Raji (cell line): Measurements from ENCODE around the gene RBMS3.

ENCODE experiments used
- POLR2A ChIP-seq: IDR thresholded peaks from 2 replicates; pipeline ENCODE4 v1.6.1; 2011; ENCODE audit warnings: low read depth, low read length, control low read depth; ENCODE audit not compliant: insufficient read depth

RBMS3 gene

GRCh38 chr3:29319262-29319661, 38.4 kb downstream of the RBMS3 start:
- no peak for TF ChIP-seq POLR2A

- TF ChIP-seq POLR2A: no peak
Measured at GRCh38 chr3:29319798-29320197, 38.9 kb downstream of the RBMS3 start.

- TF ChIP-seq POLR2A: no peak
Measured at GRCh38 chr3:29322586-29322985, 41.7 kb downstream of the RBMS3 start.

- TF ChIP-seq POLR2A: no peak
Measured at GRCh38 chr3:29324180-29324651, 43.3 kb downstream of the RBMS3 start.

GRCh38 chr3:29329986-29330890, 49.4 kb downstream of the RBMS3 start:
- TF ChIP-seq POLR2A: no peak

- no peak for TF ChIP-seq POLR2A
Measured at GRCh38 chr3:29331035-29331434, 50.2 kb downstream of the RBMS3 start.

GRCh38 chr3:29331456-29332194, 50.8 kb downstream of the RBMS3 start:
- no peak for TF ChIP-seq POLR2A

- no peak for TF ChIP-seq POLR2A
Measured at GRCh38 chr3:29332195-29332637, 51.3 kb downstream of the RBMS3 start.

- no peak for TF ChIP-seq POLR2A
Measured at GRCh38 chr3:29333576-29333975, 52.7 kb downstream of the RBMS3 start.

GRCh38 chr3:29334706-29335105, 53.8 kb downstream of the RBMS3 start:
- no peak for TF ChIP-seq POLR2A

- TF ChIP-seq POLR2A: no peak
Measured at GRCh38 chr3:29335438-29335837, 54.6 kb downstream of the RBMS3 start.

GRCh38 chr3:29335943-29336342, 55.1 kb downstream of the RBMS3 start:
- no peak for TF ChIP-seq POLR2A

GRCh38 chr3:29337565-29337964, 56.7 kb downstream of the RBMS3 start:
- TF ChIP-seq POLR2A: no peak

GRCh38 chr3:29338377-29338776, 57.5 kb downstream of the RBMS3 start:
- TF ChIP-seq POLR2A: no peak

- TF ChIP-seq POLR2A: no peak
Measured at GRCh38 chr3:29339016-29339833, 58.4 kb downstream of the RBMS3 start.
